ENCODE data around the gene MESP1. TPM values are rescaled to one million over a fixed set of nuclear protein-coding genes. Genes with fewer than 3 reads are reported as not detected.

MESP1 gene
- total and polyA plus RNA-seq, 2 of the 13 experiments (the other 11 are each of a cell fraction or from before 2014, with no cell fraction given): not detected

DNA sequence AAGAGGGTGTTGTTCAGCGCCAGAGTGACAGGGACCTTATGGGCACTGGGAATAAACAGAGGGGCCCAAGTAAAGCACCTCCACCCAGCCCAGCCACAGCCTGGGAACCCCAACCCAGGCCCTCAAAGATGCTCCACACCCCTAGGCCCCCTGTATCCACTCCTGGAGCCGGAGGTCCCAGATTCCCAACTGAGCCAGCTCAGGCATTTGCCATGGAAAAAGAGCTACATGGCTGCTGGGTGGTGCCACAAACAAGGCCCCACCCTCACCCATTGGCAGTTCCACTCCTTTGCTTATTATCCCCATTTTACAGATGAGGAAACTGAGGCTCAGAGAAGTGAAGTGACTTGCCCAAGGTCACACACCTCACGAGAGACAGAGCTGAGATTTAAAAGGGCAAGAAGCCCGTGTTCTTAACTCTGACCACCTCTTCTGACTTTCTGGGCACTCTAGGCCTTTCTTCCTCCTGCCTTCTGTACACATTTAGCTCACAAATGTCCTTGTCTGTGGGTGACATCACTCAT lies 46.7 kb upstream of the MESP1 start (continued):
- TF ChIP-seq, protein P1, sequence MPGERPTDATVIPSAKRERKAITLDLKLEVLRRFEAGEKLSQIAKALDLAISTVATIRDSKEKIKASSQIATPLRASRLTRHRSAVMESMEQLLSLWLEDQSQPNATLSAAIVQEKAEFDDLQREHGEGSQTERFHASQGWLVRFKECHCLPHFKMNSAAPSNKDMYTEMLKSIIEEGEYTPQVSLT (CRISPR knock-in tag; IDR thresholded peaks at IDR 0.05; ENCODE audit: borderline replicate concordance, low read depth): no peak
- TF ChIP-seq FOXM1 (CRISPR knock-in tag; IDR thresholded peaks at IDR 0.05) (no peak), ARHGAP35 (CRISPR knock-in tag; IDR thresholded peaks at IDR 0.05; ENCODE audit: borderline replicate concordance) (no peak), KAT2B (IDR thresholded peaks at IDR 0.05; ENCODE audit: borderline replicate concordance, low read depth, low read length) (no peak)

DNA sequence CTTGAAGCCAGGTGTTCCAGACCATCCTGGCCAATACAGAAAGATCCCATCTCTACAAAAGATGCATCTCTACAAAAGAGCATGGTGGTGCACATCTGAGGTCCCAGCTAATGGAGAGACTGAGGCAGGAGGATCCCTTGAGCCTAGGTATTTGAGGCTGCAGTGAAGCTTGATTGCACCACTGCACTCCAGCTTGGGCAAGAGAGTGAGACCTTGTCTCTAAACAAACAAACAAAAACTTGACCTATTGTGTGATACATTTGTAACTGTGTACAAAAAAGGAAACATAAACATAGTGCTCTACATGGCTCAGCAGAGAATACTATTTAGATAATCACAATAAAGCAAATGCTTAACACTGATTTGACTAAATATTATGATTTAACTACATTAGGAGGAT lies 44.9 kb upstream of the MESP1 start:
- in situ Hi-C loops (cut with HindIII; ENCODE audit: extremely low pct_ligation_motif_present, low pct_unique_long_range_greater_than_20kb): no loop called here
- H3K27me3 ChIP-seq (ENCODE audit: control insufficient read depth in 1 of 2, insufficient read depth in 2 of 2, low read length in 2 of 2): no peaks in the 10 kb centered on the region
- H3K79me2 ChIP-seq (ENCODE audit: insufficient read depth, low read length): no peaks in the 10 kb centered on the region
- H3K4me1 ChIP-seq (ENCODE audit: insufficient read depth, low read length): peaks cover 17% of the 10 kb centered on the region
- TF ChIP-seq, protein P2, sequence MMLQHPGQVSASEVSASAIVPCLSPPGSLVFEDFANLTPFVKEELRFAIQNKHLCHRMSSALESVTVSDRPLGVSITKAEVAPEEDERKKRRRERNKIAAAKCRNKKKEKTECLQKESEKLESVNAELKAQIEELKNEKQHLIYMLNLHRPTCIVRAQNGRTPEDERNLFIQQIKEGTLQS (CRISPR knock-in tag; IDR thresholded peaks at IDR 0.05): no peak
- TF ChIP-seq ZNF343 (CRISPR knock-in tag; IDR thresholded peaks at IDR 0.05) (no peak), ATAD3A (CRISPR knock-in tag; IDR thresholded peaks at IDR 0.05) (no peak), SRF (IDR thresholded peaks at IDR 0.05; ENCODE audit: low read depth, low read length) (no peak), ZNF337 (CRISPR knock-in tag; IDR thresholded peaks at IDR 0.05; ENCODE audit: borderline replicate concordance, low read depth) (no peak), ZNF468 (CRISPR knock-in tag; IDR thresholded peaks at IDR 0.05) (no peak), HES4 (CRISPR knock-in tag; IDR thresholded peaks at IDR 0.05; ENCODE audit: borderline replicate concordance) (no peak), CEBPB (IDR thresholded peaks at IDR 0.05; ENCODE audit: borderline replicate concordance, low read depth, low read length) (peak; percentile 51; the same call in 1 of the 2 replicates), ZKSCAN1 (IDR thresholded peaks at IDR 0.05; ENCODE audit: low read length) (peak; percentile 62)
- no peak overlapping the region for H3K4me3 ChIP-seq (replicated peaks in 1 of 3; ENCODE audit: insufficient read depth in 1 of 3, low read depth in 2 of 3, low read length in 3 of 3)
- ChIA-PET POLR2A (interaction anchor here (1.7 to 1.9 kb wide), 2 partner anchors 11 to 19 kb away, joined by 7 to 12 read pairs; partner anchors contain the start of gene ANPEP), CTCF (ENCODE audit: low intra/inter-chr PET ratio, low total read pairs) (no interaction called here)
- DNase-seq (ENCODE audit: low spot score) (no peak), FAIRE-seq (no peak), ATAC-seq (no peak)
- intact Hi-C loops (cut with micrococcal nuclease; ENCODE audit: unreplicated experiment): no loop called here
- BruUV-seq (replicated peaks): no TSS peak
- no peak overlapping the region for H3K4me2 ChIP-seq (ENCODE audit: low read depth, low read length)
- H3K27ac ChIP-seq (ENCODE audit: extremely low read length, insufficient read depth, low read length): no peak overlapping the region
- H4K20me1 ChIP-seq (ENCODE audit: insufficient read depth, low read length): no peaks in the 10 kb centered on the region
- no peak overlapping the region for H3K9ac ChIP-seq (ENCODE audit: insufficient read depth, low read depth, low read length)
- no peaks in the 10 kb centered on the region for H3K9me3 ChIP-seq (ENCODE audit: low read length)
- peaks cover 35 to 67% of the 10 kb centered on the region in 2 experiments for H3K36me3 ChIP-seq (replicated peaks in 1 of 2; ENCODE audit: control insufficient read depth in 1 of 2, insufficient read depth in 2 of 2, low read length in 2 of 2)
- H2AFZ ChIP-seq (ENCODE audit: low read length): no peak overlapping the region

Measured in HepG2 (cell line).